ENCODE data around the gene METTL25B. TPM values are rescaled to one million over a fixed set of nuclear protein-coding genes. Genes with fewer than 3 reads are reported as not detected.
A peak's percentile ranks its signal among the peaks of the same experiment; 100 is the strongest.

The METTL25B gene
- total and polyA plus RNA-seq, 2 of the 13 experiments (the other 11 are each of a cell fraction or from before 2014, with no cell fraction given): 11.9 to 24.0 TPM

DNA sequence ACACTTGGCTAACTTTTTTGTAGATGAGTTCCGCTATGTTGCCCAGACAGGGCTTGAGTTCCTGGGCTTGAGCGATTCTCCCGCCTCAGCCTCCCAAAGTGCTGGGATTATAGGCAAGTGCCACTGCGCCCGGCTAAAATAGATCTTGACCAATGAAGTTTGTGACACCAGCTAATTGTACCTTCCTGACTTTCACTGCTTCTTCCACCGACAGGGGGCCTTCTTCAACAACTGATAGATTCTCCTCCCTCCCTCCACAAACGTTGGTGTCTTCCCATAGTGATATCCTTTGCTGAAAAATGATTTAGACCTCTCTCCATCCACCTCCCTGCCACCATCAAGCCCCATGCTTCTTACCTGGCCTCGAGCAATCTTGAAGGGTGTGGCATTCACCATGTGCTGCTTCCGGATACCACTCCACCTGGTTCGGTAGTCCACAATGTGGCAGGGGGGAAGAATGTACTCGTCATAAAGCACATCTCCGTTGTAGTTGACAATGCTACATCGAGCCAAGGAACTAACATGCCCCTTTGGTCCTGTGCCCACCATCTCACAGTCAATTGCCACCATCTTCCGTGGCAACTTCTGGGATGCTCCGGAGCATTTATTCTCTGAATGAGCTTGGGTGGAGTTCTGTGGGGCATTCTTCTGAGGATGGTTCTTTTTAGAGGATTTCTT lies 1.6 kb upstream of the METTL25B start:
- peaks cover 49% of the 10 kb centered on the region for H3K4me1 ChIP-seq (ENCODE audit: insufficient read depth, low read length)
- TF ChIP-seq, protein P1, sequence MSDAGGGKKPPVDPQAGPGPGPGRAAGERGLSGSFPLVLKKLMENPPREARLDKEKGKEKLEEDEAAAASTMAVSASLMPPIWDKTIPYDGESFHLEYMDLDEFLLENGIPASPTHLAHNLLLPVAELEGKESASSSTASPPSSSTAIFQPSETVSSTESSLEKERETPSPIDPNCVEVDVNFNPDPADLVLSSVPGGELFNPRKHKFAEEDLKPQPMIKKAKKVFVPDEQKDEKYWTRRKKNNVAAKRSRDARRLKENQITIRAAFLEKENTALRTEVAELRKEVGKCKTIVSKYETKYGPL (CRISPR knock-in tag; IDR thresholded peaks at IDR 0.05): no peak
- TF ChIP-seq, protein P2, sequence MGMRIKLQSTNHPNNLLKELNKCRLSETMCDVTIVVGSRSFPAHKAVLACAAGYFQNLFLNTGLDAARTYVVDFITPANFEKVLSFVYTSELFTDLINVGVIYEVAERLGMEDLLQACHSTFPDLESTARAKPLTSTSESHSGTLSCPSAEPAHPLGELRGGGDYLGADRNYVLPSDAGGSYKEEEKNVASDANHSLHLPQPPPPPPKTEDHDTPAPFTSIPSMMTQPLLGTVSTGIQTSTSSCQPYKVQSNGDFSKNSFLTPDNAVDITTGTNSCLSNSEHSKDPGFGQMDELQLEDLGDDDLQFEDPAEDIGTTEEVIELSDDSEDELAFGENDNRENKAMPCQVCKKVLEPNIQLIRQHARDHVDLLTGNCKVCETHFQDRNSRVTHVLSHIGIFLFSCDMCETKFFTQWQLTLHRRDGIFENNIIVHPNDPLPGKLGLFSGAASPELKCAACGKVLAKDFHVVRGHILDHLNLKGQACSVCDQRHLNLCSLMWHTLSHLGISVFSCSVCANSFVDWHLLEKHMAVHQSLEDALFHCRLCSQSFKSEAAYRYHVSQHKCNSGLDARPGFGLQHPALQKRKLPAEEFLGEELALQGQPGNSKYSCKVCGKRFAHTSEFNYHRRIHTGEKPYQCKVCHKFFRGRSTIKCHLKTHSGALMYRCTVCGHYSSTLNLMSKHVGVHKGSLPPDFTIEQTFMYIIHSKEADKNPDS (CRISPR knock-in tag; IDR thresholded peaks at IDR 0.05): no peak
- TF ChIP-seq ZNF737 (CRISPR knock-in tag; IDR thresholded peaks at IDR 0.05; ENCODE audit: borderline replicate concordance): no peak
- 0 out of 2 replicates have a peak, but pooled peaks have one; percentile 37 for TF ChIP-seq PRDM10 (CRISPR knock-in tag; IDR thresholded peaks at IDR 0.05; ENCODE audit: low read depth)
- no peak for TF ChIP-seq ZNF160 (CRISPR knock-in tag; IDR thresholded peaks at IDR 0.05)
- no peak for TF ChIP-seq NKX3-1 (CRISPR knock-in tag; IDR thresholded peaks at IDR 0.05)
- no peak for TF ChIP-seq SCMH1 (CRISPR knock-in tag; IDR thresholded peaks at IDR 0.05; ENCODE audit: borderline replicate concordance)
- TF ChIP-seq SALL1 (CRISPR knock-in tag; IDR thresholded peaks at IDR 0.05): no peak; the same call in 1 of the 2 replicates
- TF ChIP-seq, protein P3, sequence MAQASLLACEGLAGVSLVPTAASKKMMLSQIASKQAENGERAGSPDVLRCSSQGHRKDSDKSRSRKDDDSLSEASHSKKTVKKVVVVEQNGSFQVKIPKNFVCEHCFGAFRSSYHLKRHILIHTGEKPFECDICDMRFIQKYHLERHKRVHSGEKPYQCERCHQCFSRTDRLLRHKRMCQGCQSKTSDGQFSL (CRISPR knock-in tag; IDR thresholded peaks at IDR 0.05): no peak
- TF ChIP-seq POLR2AphosphoS2 (IDR thresholded peaks at IDR 0.05; ENCODE audit: low read depth, low read length): no peak
- TF ChIP-seq ZNF841 (CRISPR knock-in tag; IDR thresholded peaks at IDR 0.05; ENCODE audit: borderline replicate concordance): no peak
- TF ChIP-seq FOXJ3 (CRISPR knock-in tag; IDR thresholded peaks at IDR 0.05; ENCODE audit: borderline replicate concordance): no peak
- no peak for TF ChIP-seq GTF2F1 (IDR thresholded peaks at IDR 0.05; ENCODE audit: low read length)
- TF ChIP-seq NFE2L1 (CRISPR knock-in tag; IDR thresholded peaks at IDR 0.05; ENCODE audit: borderline replicate concordance): no peak
- peak; percentile 58 for TF ChIP-seq GATAD1 (CRISPR knock-in tag; IDR thresholded peaks at IDR 0.05)
- TF ChIP-seq HIVEP1 (CRISPR knock-in tag; IDR thresholded peaks at IDR 0.05): no peak
- no peak for TF ChIP-seq CREBL2 (CRISPR knock-in tag; IDR thresholded peaks at IDR 0.05; ENCODE audit: borderline replicate concordance)

More for the DNA sequence above, 1.6 kb upstream of the METTL25B start:
- peak overlapping the region; percentile 66 to 100 (median 98) for H3K4me3 ChIP-seq (replicated peaks in 1 of 3; ENCODE audit: insufficient read depth in 1 of 3, low read depth in 2 of 3, low read length in 3 of 3)
- peaks cover 11 to 21% of the 10 kb centered on the region in 2 experiments for H3K36me3 ChIP-seq (replicated peaks in 1 of 2; ENCODE audit: control insufficient read depth in 1 of 2, insufficient read depth in 2 of 2, low read length in 2 of 2)
- CTCF ChIA-PET (ENCODE audit: low intra/inter-chr PET ratio, low total read pairs): interaction anchor here (0.9 to 5.7 kb wide), 9 partner anchors 34 to 100 kb away, joined by 3 to 119 read pairs (median 4); no protein-coding TSS in a partner anchor
- no peak overlapping the region for H3K27ac ChIP-seq (ENCODE audit: extremely low read length, insufficient read depth, low read length)
- in situ Hi-C loops (cut with HindIII; ENCODE audit: extremely low pct_ligation_motif_present, low pct_unique_long_range_greater_than_20kb): loop anchor here (5.0 kb wide), 2 partner anchors 39 to 41 kb away; partner anchors contain the start of gene PRCC
- DNase-seq (ENCODE audit: low spot score) (peak; percentile 64), FAIRE-seq (peak; percentile 67), ATAC-seq (peak; percentile 23)
- H3K4me2 ChIP-seq (ENCODE audit: low read depth, low read length): peak overlapping the region; percentile 97
- intact Hi-C loops (cut with micrococcal nuclease; ENCODE audit: unreplicated experiment): loop anchor here (1.0 to 10.0 kb wide), 4 partner anchors 37 to 71 kb away; partner anchors contain the start of gene PRCC
- WGBS (ENCODE audit: low lambda C conversion rate): 48% methylated on average over 15 of the region's 15 CpGs
- peaks cover 17% of the 10 kb centered on the region for H4K20me1 ChIP-seq (ENCODE audit: insufficient read depth, low read length)
- H3K27me3 ChIP-seq (ENCODE audit: control insufficient read depth in 1 of 2, insufficient read depth in 2 of 2, low read length in 2 of 2): no peaks in the 10 kb centered on the region; a peak in 1 of 5 replicates
- POLR2A ChIA-PET: interaction anchor here (1.0 to 5.7 kb wide), 10 partner anchors 14 to 133 kb away, joined by 3 to 100 read pairs (median 13); partner anchors contain the start of genes CRABP2, HDGF, INSRR and MRPL24
- peak overlapping the region; percentile 89 for H3K9ac ChIP-seq (ENCODE audit: insufficient read depth, low read depth, low read length)
- peaks cover 59% of the 10 kb centered on the region for H3K79me2 ChIP-seq (ENCODE audit: insufficient read depth, low read length)
- no TSS peak for BruUV-seq (replicated peaks)
- H3K9me3 ChIP-seq (ENCODE audit: low read length): no peaks in the 10 kb centered on the region
- no peak overlapping the region for H2AFZ ChIP-seq (ENCODE audit: low read length)

Measured in HepG2 (cell line).